Measurements from ENCODE around the gene LGALS3BP. TPM values are rescaled to one million over a fixed set of nuclear protein-coding genes. Genes with fewer than 3 reads are reported as not detected.

LGALS3BP gene
- total and polyA plus RNA-seq, 2 of the 13 experiments (the other 11 are each of a cell fraction or from before 2014, with no cell fraction given) = 137 to 332 TPM

DNA sequence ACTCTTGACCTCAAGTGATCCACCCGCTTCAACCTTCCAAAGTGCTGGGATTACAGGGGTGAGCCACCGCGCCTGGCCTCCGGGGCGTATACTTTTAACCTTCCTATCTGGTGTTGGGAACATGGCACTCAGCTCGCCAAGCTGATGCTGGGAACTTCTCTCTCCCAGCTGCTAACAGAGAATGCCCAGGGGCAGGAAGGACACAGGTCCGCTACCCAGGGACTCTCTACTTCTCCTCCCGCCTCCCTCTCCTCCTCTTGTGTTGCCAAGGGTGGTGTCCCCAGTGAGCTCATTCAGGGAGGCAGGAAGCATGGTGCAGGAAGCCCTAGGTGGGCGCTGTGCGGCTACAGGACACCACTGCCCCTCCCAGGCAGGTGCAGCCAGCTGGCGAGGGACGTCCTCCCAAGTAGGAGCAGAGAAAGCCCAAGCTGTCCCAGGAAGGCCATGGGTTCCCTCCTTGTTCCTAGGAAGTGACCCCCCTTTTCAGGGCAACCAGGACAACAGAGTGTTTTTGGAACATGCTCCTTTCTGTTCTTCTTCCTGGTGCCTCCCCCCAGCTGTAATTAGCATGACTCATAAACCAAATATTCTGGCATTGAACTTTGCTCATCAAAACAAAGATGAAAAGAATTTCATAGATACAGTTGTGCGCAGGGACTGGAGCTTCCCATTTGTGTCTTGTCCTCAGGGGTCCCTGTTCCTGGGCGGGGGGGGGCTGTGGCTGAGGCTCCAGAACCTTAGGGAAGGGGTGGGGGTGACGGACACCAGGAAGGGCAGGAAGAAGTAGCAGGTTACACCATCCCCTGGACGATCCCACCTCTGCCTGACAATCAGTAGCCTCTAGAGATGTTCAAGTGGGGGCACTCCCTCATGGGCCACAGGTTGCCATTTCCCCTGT, 46.9 kb upstream of the LGALS3BP start (continued):
- TF ChIP-seq DNMT3B (CRISPR knock-in tag; conservative IDR thresholded peaks at IDR 0.05) (peak; percentile 64; the same call in 1 of the 2 replicates), ZC3H4 (CRISPR knock-in tag; IDR thresholded peaks at IDR 0.05; ENCODE audit: borderline replicate concordance) (peak; percentile 92), MNT (IDR thresholded peaks at IDR 0.05) (peak; percentile 23; the same call in 1 of the 2 replicates), TARDBP (CRISPR knock-in tag; IDR thresholded peaks at IDR 0.05) (peak; percentile 68), CBX5 (CRISPR knock-in tag; IDR thresholded peaks at IDR 0.05; ENCODE audit: borderline replicate concordance) (0 out of 2 replicates have a peak, but pooled peaks have one; percentile 62), PITX1 (CRISPR knock-in tag; IDR thresholded peaks at IDR 0.05) (no peak), SOX6 (IDR thresholded peaks at IDR 0.05) (no peak), SOX6 (CRISPR knock-in tag; IDR thresholded peaks at IDR 0.05) (peak; percentile 93), ZNF780A (CRISPR knock-in tag; IDR thresholded peaks at IDR 0.05) (no peak), NFE2 (CRISPR knock-in tag; IDR thresholded peaks at IDR 0.05) (no peak), NFIC (IDR thresholded peaks at IDR 0.05; ENCODE audit: low read length) (peak; percentile 82; the same call in 1 of the 2 replicates), HMG20B (CRISPR knock-in tag; conservative IDR thresholded peaks at IDR 0.05) (0 out of 2 replicates have a peak, but pooled peaks have one; percentile 16), ZNF275 (CRISPR knock-in tag; IDR thresholded peaks at IDR 0.05; ENCODE audit: borderline replicate concordance) (peak; percentile 60; the same call in 1 of the 2 replicates), EHMT2 (IDR thresholded peaks at IDR 0.05; ENCODE audit: borderline replicate concordance, low read depth, low read length) (no peak), JUNB (CRISPR knock-in tag; IDR thresholded peaks at IDR 0.05; ENCODE audit: borderline replicate concordance) (peak; percentile 98), FOXJ3 (CRISPR knock-in tag; IDR thresholded peaks at IDR 0.05; ENCODE audit: borderline replicate concordance) (peak; percentile 86; the same call in 1 of the 2 replicates), ZNF552 (CRISPR knock-in tag; IDR thresholded peaks at IDR 0.05; ENCODE audit: borderline replicate concordance) (no peak; the same call in 1 of the 2 replicates), POLR2G (IDR thresholded peaks at IDR 0.05; ENCODE audit: low read depth, low read length) (peak; percentile 75), RXRB (CRISPR knock-in tag; IDR thresholded peaks at IDR 0.05; ENCODE audit: borderline replicate concordance) (peak; percentile 90), THAP7 (CRISPR knock-in tag; IDR thresholded peaks at IDR 0.05) (peak; percentile 81), ZNF543 (CRISPR knock-in tag; IDR thresholded peaks at IDR 0.05) (no peak), ESRRA (CRISPR knock-in tag; IDR thresholded peaks at IDR 0.05; ENCODE audit: low read depth) (0 out of 2 replicates have a peak, but pooled peaks have one; percentile 18)
- TF ChIP-seq, protein P1, sequence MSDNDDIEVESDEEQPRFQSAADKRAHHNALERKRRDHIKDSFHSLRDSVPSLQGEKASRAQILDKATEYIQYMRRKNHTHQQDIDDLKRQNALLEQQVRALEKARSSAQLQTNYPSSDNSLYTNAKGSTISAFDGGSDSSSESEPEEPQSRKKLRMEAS (IDR thresholded peaks at IDR 0.05) = peak; percentile 83

All from HepG2 (cell line).